Measurements from ENCODE around the gene ASAP2.
A peak's percentile ranks its signal among the peaks of the same experiment; 100 is the strongest.

ASAP2 gene

GRCh38 chr2:9187620-9188214 lies 18.9 kb upstream of the ASAP2 start:
- no peak overlapping the region for H3K4me3 ChIP-seq (ENCODE audit: low read depth, low read length)
- DNase-seq (ENCODE audit: low read depth): peak; percentile 36
- TF ChIP-seq CTCF (IDR thresholded peaks at IDR 0.05; ENCODE audit: insufficient read depth, low read depth, low read length, missing control alignments): no peak

GRCh38 chr2:9188823-9189222 lies 17.8 kb upstream of the ASAP2 start:
- no peak for TF ChIP-seq CTCF (IDR thresholded peaks at IDR 0.05; ENCODE audit: insufficient read depth, low read depth, low read length, missing control alignments)
- no peak for DNase-seq (ENCODE audit: low read depth)
- H3K4me3 ChIP-seq (ENCODE audit: low read depth, low read length): no peak overlapping the region

GRCh38 chr2:9189901-9190300 lies 16.7 kb upstream of the ASAP2 start:
- no peak overlapping the region for H3K4me3 ChIP-seq (ENCODE audit: low read depth, low read length)
- TF ChIP-seq CTCF (IDR thresholded peaks at IDR 0.05; ENCODE audit: insufficient read depth, low read depth, low read length, missing control alignments): no peak
- no peak for DNase-seq (ENCODE audit: low read depth)

GRCh38 chr2:9191041-9191481 lies 15.6 kb upstream of the ASAP2 start:
- no peak for DNase-seq (ENCODE audit: low read depth)
- no peak for TF ChIP-seq CTCF (IDR thresholded peaks at IDR 0.05; ENCODE audit: insufficient read depth, low read depth, low read length, missing control alignments)
- no peak overlapping the region for H3K4me3 ChIP-seq (ENCODE audit: low read depth, low read length)

- no peak overlapping the region for H3K4me3 ChIP-seq (ENCODE audit: low read depth, low read length)
- no peak for TF ChIP-seq CTCF (IDR thresholded peaks at IDR 0.05; ENCODE audit: insufficient read depth, low read depth, low read length, missing control alignments)
- no peak for DNase-seq (ENCODE audit: low read depth)
These were observed 13.9 kb upstream of the ASAP2 start for GRCh38 chr2:9192712-9193111.

- no peak for DNase-seq (ENCODE audit: low read depth)
- no peak for TF ChIP-seq CTCF (IDR thresholded peaks at IDR 0.05; ENCODE audit: insufficient read depth, low read depth, low read length, missing control alignments)
- no peak overlapping the region for H3K4me3 ChIP-seq (ENCODE audit: low read depth, low read length)
These were observed 12.3 kb upstream of the ASAP2 start for GRCh38 chr2:9194352-9194751.

GRCh38 chr2:9196637-9197036 lies 10.0 kb upstream of the ASAP2 start:
- TF ChIP-seq CTCF (IDR thresholded peaks at IDR 0.05; ENCODE audit: insufficient read depth, low read depth, low read length, missing control alignments): no peak
- DNase-seq (ENCODE audit: low read depth): no peak
- H3K4me3 ChIP-seq (ENCODE audit: low read depth, low read length): no peak overlapping the region
